DOHH2 (cell line): ENCODE measurements around the gene APBA3.

ENCODE experiments used
- CTCF ChIP-seq: fragments of 200-600 bp; sonication (generic); IDR thresholded peaks from one replicate; pipeline ENCODE4 v1.5.1; 2014; ENCODE audit warnings: antibody characterized with exemption, mild to moderate bottlenecking, low read depth, low read length; ENCODE audit not compliant: poor library complexity, severe bottlenecking
- EZH2phosphoT487 ChIP-seq: fragments of 200-600 bp; sonication (generic); IDR thresholded peaks from 2 replicates; pipeline ENCODE4 v1.6.1; 2017; ENCODE audit warnings: borderline replicate concordance, mild to moderate bottlenecking, antibody characterized with exemption, low read length, moderate library complexity, mixed read lengths

- TF ChIP-seq CTCF (no peak), EZH2phosphoT487 (no peak)
Measured at GRCh38 chr19:3769494-3769893, 8.0 kb upstream of the APBA3 start.
